GM12878 (cell line): Measurements from ENCODE around the gene RFX1. TPM values are rescaled to one million over a fixed set of nuclear protein-coding genes. Genes with fewer than 3 reads are reported as not detected.

Experiments used
- ATF7 ChIP-seq: fragments of 450-650 bp; IDR thresholded peaks from 2 replicates; pipeline ENCODE4 v1.6.1; 2016; ENCODE audit warnings: low read depth, mild to moderate bottlenecking
- CHD2 ChIP-seq: IDR thresholded peaks from 2 replicates; pipeline ENCODE4 v1.6.1; 2011; ENCODE audit warnings: low read depth, low read length, improper control_type of control experiment, borderline replicate concordance
- CREB1 ChIP-seq: IDR thresholded peaks from 2 replicates; pipeline ENCODE4 v1.6.1; 2012; ENCODE audit warnings: low read depth, mild to moderate bottlenecking, inconsistent platforms
- CREM ChIP-seq: IDR thresholded peaks from 2 replicates; pipeline ENCODE4 v1.6.1; 2014; ENCODE audit warnings: antibody characterized with exemption, low read depth
- HCFC1 ChIP-seq: fragments of 150-350 bp; IDR thresholded peaks from 2 replicates; pipeline ENCODE4 v1.6.1; 2014; ENCODE audit warnings: low read length
- IKZF1 ChIP-seq: fragments of 450-650 bp; conservative IDR thresholded peaks from 2 replicates; pipeline ENCODE4 v1.6.1; 2017; ENCODE audit warnings: antibody characterized with exemption, mild to moderate bottlenecking
- NFYB ChIP-seq: IDR thresholded peaks from 2 replicates; pipeline ENCODE4 v1.6.1; 2011; ENCODE audit warnings: low read depth, mild to moderate bottlenecking, low read length, improper control_type of control experiment, moderate library complexity; ENCODE audit not compliant: insufficient read depth
- PAX5 ChIP-seq: IDR thresholded peaks from 2 replicates; pipeline ENCODE4 v1.6.1; 2011; ENCODE audit warnings: low read depth, low read length, borderline replicate concordance
- POLR2AphosphoS5 ChIP-seq: IDR thresholded peaks from 2 replicates; pipeline ENCODE4 v1.6.1; 2011; ENCODE audit warnings: mild to moderate bottlenecking, low read length, inconsistent platforms
- RUNX3 ChIP-seq: IDR thresholded peaks from 2 replicates; pipeline ENCODE4 v1.6.1; 2012; ENCODE audit warnings: low read length, inconsistent platforms
- SIX5 ChIP-seq: IDR thresholded peaks from 2 replicates; pipeline ENCODE4 v1.6.1; 2011; ENCODE audit warnings: mild to moderate bottlenecking, low read depth, low read length, moderate library complexity; ENCODE audit not compliant: severe bottlenecking
- SREBF1 ChIP-seq: IDR thresholded peaks from 2 replicates; pipeline ENCODE4 v1.6.1; 2012; ENCODE audit warnings: mild to moderate bottlenecking, low read length
- polyA plus RNA-seq, 11 experiments: library from polyadenylated mRNA; depleted of rRNA in 4 of 11; unstranded in 6 of 11; stranded (reverse) in 5 of 11; fragments of >200 nt; fragmentation: Nextera tagmentation in 4 of 11; fragmentation: Illumina TruSeq in 1 of 11; extraction: Ambion mirVana in 4 of 11; extraction: Trizol in 1 of 11; gene quantifications; 1 replicate in 1 of 11; 2 replicates in 10 of 11; pipeline versions ENCODE4 v1.2.1 to v1.2.3, GENCODE V29; 2011 to 2016; ENCODE audit warnings: inconsistent platforms in 2 of 11, missing spikeins in 2 of 11, low read depth in 1 of 11
- total RNA-seq, 4 experiments: library from RNA; depleted of rRNA in 3 of 4; stranded (reverse); fragments of >200 nt in 3 of 4; fragmentation: Illumina TruSeq in 1 of 4; extraction: Trizol in 1 of 4; gene quantifications; 2 replicates each; pipeline versions ENCODE4 v1.2.1 to v1.2.3, GENCODE V29; 2013 to 2021
- TF ChIP-seq, protein P1 (sequence below): fragments of 450-650 bp; IDR thresholded peaks from 2 replicates; pipeline ENCODE4 v1.6.1; 2016; ENCODE audit warnings: mild to moderate bottlenecking, moderate library complexity, borderline replicate concordance
- TF ChIP-seq, protein P2 (sequence below): IDR thresholded peaks from 2 replicates; pipeline ENCODE4 v1.6.1; 2011; ENCODE audit warnings: low read depth, mild to moderate bottlenecking, low read length, moderate library complexity, borderline replicate concordance; ENCODE audit errors: extremely low read depth
- TF ChIP-seq, protein P3 (sequence below): IDR thresholded peaks from 2 replicates; pipeline ENCODE4 v1.6.1; 2011; ENCODE audit warnings: borderline replicate concordance, low read depth, mild to moderate bottlenecking, moderate library complexity, mixed read lengths, low read length; ENCODE audit not compliant: insufficient read depth; ENCODE audit errors: extremely low read length
- TF ChIP-seq, protein P4 (sequence below): IDR thresholded peaks from 2 replicates; pipeline ENCODE4 v1.6.1; 2011; ENCODE audit warnings: low read depth, low read length, improper control_type of control experiment, borderline replicate concordance

RFX1 gene
- total and polyA plus RNA-seq, 10 of the 15 experiments (the other 5 are each of a cell fraction or from before 2014, with no cell fraction given), result 0.05 to 11.0 (median 1.5) TPM

DNA sequence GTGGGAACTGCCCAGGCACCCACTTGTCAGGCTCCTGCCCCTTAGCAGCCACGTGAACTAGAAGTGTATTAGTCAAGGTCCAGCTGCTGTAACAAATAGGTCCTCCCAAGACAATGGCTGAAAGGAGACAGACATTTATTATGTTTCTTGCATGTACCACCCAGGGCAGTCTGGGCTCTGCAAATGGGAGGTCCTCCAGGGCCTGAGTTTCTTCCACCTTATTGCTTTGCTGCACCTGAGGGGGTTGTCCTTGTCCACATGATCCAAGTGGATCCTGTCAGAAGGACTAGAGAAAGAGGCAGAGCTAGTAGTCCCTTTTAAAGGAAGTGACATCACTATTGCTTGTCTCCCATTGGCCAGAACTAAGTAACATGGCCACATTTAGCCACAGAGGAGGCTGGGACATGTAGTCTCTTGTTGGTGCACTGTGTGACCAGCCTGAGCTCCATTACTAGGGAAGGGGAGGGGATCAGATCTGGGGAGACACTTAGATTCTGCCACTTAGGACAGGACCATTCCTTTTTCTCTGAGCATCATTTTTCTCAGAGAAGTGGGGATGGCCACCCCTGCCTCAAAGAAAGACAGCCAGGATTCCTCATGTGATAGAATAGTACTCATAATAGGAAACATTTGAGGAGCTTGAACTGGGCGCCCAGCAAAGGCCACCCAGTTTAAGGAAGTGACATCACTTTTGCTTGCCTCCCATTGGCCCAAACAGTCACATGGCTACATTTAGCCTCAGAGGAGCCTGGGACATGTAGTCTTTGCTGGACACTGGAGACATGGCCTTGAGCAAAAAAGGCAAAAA lies 85.0 kb downstream of the RFX1 start (continued):
- TF ChIP-seq, protein P1, sequence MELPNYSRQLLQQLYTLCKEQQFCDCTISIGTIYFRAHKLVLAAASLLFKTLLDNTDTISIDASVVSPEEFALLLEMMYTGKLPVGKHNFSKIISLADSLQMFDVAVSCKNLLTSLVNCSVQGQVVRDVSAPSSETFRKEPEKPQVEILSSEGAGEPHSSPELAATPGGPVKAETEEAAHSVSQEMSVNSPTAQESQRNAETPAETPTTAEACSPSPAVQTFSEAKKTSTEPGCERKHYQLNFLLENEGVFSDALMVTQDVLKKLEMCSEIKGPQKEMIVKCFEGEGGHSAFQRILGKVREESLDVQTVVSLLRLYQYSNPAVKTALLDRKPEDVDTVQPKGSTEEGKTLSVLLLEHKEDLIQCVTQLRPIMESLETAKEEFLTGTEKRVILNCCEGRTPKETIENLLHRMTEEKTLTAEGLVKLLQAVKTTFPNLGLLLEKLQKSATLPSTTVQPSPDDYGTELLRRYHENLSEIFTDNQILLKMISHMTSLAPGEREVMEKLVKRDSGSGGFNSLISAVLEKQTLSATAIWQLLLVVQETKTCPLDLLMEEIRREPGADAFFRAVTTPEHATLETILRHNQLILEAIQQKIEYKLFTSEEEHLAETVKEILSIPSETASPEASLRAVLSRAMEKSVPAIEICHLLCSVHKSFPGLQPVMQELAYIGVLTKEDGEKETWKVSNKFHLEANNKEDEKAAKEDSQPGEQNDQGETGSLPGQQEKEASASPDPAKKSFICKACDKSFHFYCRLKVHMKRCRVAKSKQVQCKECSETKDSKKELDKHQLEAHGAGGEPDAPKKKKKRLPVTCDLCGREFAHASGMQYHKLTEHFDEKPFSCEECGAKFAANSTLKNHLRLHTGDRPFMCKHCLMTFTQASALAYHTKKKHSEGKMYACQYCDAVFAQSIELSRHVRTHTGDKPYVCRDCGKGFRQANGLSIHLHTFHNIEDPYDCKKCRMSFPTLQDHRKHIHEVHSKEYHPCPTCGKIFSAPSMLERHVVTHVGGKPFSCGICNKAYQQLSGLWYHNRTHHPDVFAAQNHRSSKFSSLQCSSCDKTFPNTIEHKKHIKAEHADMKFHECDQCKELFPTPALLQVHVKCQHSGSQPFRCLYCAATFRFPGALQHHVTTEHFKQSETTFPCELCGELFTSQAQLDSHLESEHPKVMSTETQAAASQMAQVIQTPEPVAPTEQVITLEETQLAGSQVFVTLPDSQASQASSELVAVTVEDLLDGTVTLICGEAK, result peak; percentile 67; the same call in 1 of the 2 replicates
- TF ChIP-seq, protein P2, sequence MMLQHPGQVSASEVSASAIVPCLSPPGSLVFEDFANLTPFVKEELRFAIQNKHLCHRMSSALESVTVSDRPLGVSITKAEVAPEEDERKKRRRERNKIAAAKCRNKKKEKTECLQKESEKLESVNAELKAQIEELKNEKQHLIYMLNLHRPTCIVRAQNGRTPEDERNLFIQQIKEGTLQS, result peak; percentile 81
- TF ChIP-seq, protein P3, sequence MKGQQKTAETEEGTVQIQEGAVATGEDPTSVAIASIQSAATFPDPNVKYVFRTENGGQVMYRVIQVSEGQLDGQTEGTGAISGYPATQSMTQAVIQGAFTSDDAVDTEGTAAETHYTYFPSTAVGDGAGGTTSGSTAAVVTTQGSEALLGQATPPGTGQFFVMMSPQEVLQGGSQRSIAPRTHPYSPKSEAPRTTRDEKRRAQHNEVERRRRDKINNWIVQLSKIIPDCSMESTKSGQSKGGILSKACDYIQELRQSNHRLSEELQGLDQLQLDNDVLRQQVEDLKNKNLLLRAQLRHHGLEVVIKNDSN, result peak; percentile 84
- TF ChIP-seq CREB1 (peak; percentile 73), POLR2AphosphoS5 (no peak), CHD2 (no peak), ATF7 (peak; percentile 52), SIX5 (peak; percentile 80), IKZF1 (0 out of 2 replicates have a peak, but pooled peaks have one; percentile 14), RUNX3 (peak; percentile 20; the same call in 1 of the 2 replicates), PAX5 (no peak), CREM (peak; percentile 60), NFYB (0 out of 2 replicates have a peak, but pooled peaks have one; percentile 33), SREBF1 (no peak), HCFC1 (peak; percentile 74)
- TF ChIP-seq, protein P4, sequence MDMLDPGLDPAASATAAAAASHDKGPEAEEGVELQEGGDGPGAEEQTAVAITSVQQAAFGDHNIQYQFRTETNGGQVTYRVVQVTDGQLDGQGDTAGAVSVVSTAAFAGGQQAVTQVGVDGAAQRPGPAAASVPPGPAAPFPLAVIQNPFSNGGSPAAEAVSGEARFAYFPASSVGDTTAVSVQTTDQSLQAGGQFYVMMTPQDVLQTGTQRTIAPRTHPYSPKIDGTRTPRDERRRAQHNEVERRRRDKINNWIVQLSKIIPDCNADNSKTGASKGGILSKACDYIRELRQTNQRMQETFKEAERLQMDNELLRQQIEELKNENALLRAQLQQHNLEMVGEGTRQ, result peak; percentile 55
- TF ChIP-seq, all 136 proteins: peak for 16
